SKM-1 (cell line): Measurements from ENCODE around the gene SLC27A1.
"Not testable (repeated sequence)": the region's sequence is repeated elsewhere in the genome, so short reads cannot be mapped to it uniquely, and the experiment has no call there.

Experiments
- DNase-seq: peaks from one replicate; lab custom pipeline; 2025; ENCODE audit not compliant: unreplicated experiment; lab: John Stamatoyannopoulos, UW

Gene SLC27A1

GRCh38 chr19:17538684-17539237, 68.4 kb downstream of the SLC27A1 start:
- no peak for DNase-seq

- DNase-seq, result peak; percentile 97
Measured at GRCh38 chr19:17539238-17540117, 69.2 kb downstream of the SLC27A1 start.

GRCh38 chr19:17540174-17540573, 69.8 kb downstream of the SLC27A1 start:
- DNase-seq, result no peak

GRCh38 chr19:17541184-17541759, 70.9 kb downstream of the SLC27A1 start:
- no peak for DNase-seq

GRCh38 chr19:17542042-17542441, 71.7 kb downstream of the SLC27A1 start:
- DNase-seq, result no peak

GRCh38 chr19:17542793-17543582, 72.7 kb downstream of the SLC27A1 start:
- no peak for DNase-seq

- DNase-seq, result no peak
Measured at GRCh38 chr19:17543986-17544385, 73.7 kb downstream of the SLC27A1 start.

GRCh38 chr19:17544418-17544817, 74.1 kb downstream of the SLC27A1 start:
- DNase-seq, result no peak

GRCh38 chr19:17548145-17548544, 77.8 kb downstream of the SLC27A1 start:
- no peak for DNase-seq

GRCh38 chr19:17549085-17549740, 78.9 kb downstream of the SLC27A1 start:
- no peak for DNase-seq

- no peak for DNase-seq
Measured at GRCh38 chr19:17550076-17550667, 79.8 kb downstream of the SLC27A1 start.

- not testable (repeated sequence) for DNase-seq
Measured at GRCh38 chr19:17552735-17553134, 82.4 kb downstream of the SLC27A1 start.

GRCh38 chr19:17553256-17553655, 82.9 kb downstream of the SLC27A1 start:
- DNase-seq, result no peak

GRCh38 chr19:17554968-17555479, 84.7 kb downstream of the SLC27A1 start:
- DNase-seq, result no peak

- peak; percentile 98 for DNase-seq
Measured at GRCh38 chr19:17555480-17555928, 85.2 kb downstream of the SLC27A1 start, which contains the start of gene COLGALT1. TSS of gene COLGALT1 (plus strand) at chr19:17555649. CDS start at chr19:17555714, 65 bp downstream.
